H1 (cell line): ENCODE results near the gene ASB1.

ENCODE experiments used
- CHD7 ChIP-seq: fragments of 300-600 bp; sonication (generic); IDR thresholded peaks from 2 replicates; pipeline ENCODE4 v1.7.1; 2012; ENCODE audit warnings: low read length, moderate library complexity, mild to moderate bottlenecking, inconsistent platforms; ENCODE audit not compliant: insufficient replicate concordance
- HDAC6 ChIP-seq: IDR thresholded peaks from one replicate; pipeline ENCODE4 v1.7.1; 2012; ENCODE audit warnings: low read depth, mild to moderate bottlenecking, inconsistent platforms, low read length, moderate library complexity
- POLR2AphosphoS5 ChIP-seq: IDR thresholded peaks from 2 replicates; pipeline ENCODE4 v1.6.1; 2011; ENCODE audit warnings: low read depth, low read length
- RNF2 ChIP-seq: fragments of 200-900, 300-1000 bp; sonication (generic); IDR thresholded peaks from 2 replicates; pipeline ENCODE4 v1.7.1; 2016; ENCODE audit warnings: borderline replicate concordance, low read depth, mild to moderate bottlenecking, antibody characterized with exemption, low read length; ENCODE audit not compliant: poor library complexity, severe bottlenecking; ENCODE audit errors: missing control alignments
- SIX5 ChIP-seq: IDR thresholded peaks from 2 replicates; pipeline ENCODE4 v1.6.1; 2011; ENCODE audit warnings: mild to moderate bottlenecking, low read depth, low read length
- ZNF274 ChIP-seq: IDR thresholded peaks from 2 replicates; pipeline ENCODE4 v1.7.0; 2012; ENCODE audit warnings: low read length, borderline replicate concordance; ENCODE audit errors: extremely low read depth
- TF ChIP-seq, protein P1 (sequence below), 3 experiments: IDR thresholded peaks; 1 replicate in 2 of 3; 2 replicates in 1 of 3; pipeline versions ENCODE4 v1.5.1 to v1.6.1; 2011; ENCODE audit warnings: low read length in 3 of 3, mild to moderate bottlenecking in 3 of 3, inconsistent platforms in 2 of 3, low read depth in 1 of 3, moderate library complexity in 1 of 3; ENCODE audit not compliant: insufficient read depth in 1 of 3; ENCODE audit errors: control extremely low read depth in 1 of 3

GRCh38 chr2:238383743-238384380 lies 42.9 kb upstream of the ASB1 start:
- TF ChIP-seq, protein P1, sequence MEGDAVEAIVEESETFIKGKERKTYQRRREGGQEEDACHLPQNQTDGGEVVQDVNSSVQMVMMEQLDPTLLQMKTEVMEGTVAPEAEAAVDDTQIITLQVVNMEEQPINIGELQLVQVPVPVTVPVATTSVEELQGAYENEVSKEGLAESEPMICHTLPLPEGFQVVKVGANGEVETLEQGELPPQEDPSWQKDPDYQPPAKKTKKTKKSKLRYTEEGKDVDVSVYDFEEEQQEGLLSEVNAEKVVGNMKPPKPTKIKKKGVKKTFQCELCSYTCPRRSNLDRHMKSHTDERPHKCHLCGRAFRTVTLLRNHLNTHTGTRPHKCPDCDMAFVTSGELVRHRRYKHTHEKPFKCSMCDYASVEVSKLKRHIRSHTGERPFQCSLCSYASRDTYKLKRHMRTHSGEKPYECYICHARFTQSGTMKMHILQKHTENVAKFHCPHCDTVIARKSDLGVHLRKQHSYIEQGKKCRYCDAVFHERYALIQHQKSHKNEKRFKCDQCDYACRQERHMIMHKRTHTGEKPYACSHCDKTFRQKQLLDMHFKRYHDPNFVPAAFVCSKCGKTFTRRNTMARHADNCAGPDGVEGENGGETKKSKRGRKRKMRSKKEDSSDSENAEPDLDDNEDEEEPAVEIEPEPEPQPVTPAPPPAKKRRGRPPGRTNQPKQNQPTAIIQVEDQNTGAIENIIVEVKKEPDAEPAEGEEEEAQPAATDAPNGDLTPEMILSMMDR (IDR thresholded peaks at IDR 0.05; ENCODE audit: control extremely low read depth in 1 of 3, insufficient read depth in 1 of 3, low read depth in 1 of 3, low read length in 3 of 3), result no peak
- no peak for TF ChIP-seq RNF2
- TF ChIP-seq HDAC6, result no peak
- TF ChIP-seq POLR2AphosphoS5, result no peak
- TF ChIP-seq ZNF274, result no peak
- TF ChIP-seq SIX5, result no peak
- no peak for TF ChIP-seq CHD7
